B cell (primary cell): ENCODE data around the gene RAB4A. TPM values are rescaled to one million over a fixed set of nuclear protein-coding genes. Genes with fewer than 3 reads are reported as not detected.

ENCODE experiments used
- ATAC-seq: fragments of 200-7000 bp; cut with Tn5 transposase; one replicate; pipeline ENCODE4 v1.10.0; 2021; ENCODE audit warnings: low read depth, mild to moderate bottlenecking, moderate number of reproducible peaks, moderate library complexity
- CTCF ChIA-PET: fragments of 350-600 bp; sonication (Branson Sonifier 250); formaldehyde crosslinking; loops from one replicate; lab custom pipeline; 2021; ENCODE audit warnings: antibody characterized with exemption, inconsistent platforms; lab: Charles Lee
- POLR2A ChIA-PET: fragments of 350-600 bp; sonication (Branson Sonifier 250); formaldehyde crosslinking; loops from one replicate; lab custom pipeline; 2021; ENCODE audit warnings: antibody characterized with exemption; lab: Charles Lee
- DNase-seq: peaks from one replicate; pipeline ENCODE4 v3.0.0; 2013
- H2AFZ ChIP-seq: 2 replicates; pipeline ENCODE4 v1.6.1; 2012; ENCODE audit warnings: mild to moderate bottlenecking, low read depth, low read length; ENCODE audit not compliant: insufficient read depth, poor library complexity, severe bottlenecking
- H3K27ac ChIP-seq, 2 donors: 1 replicate in 1 of 2; 2 replicates in 1 of 2; pipeline ENCODE4 v1.5.1; 2012 to 2013; ENCODE audit warnings: low read length in 2 of 2, mild to moderate bottlenecking in 2 of 2, moderate library complexity in 1 of 2
- H3K27me3 ChIP-seq, 4 experiments: fragments of 200-600 bp in 1 of 4; sonication (generic) in 1 of 4; replicated peaks in 1 of 4; 1 replicate in 2 of 4; 2 replicates in 2 of 4; pipeline versions ENCODE4 v1.6.1 to v1.7.0; 2013 to 2016; ENCODE audit warnings: low read length in 3 of 4, mild to moderate bottlenecking in 2 of 4, mixed read lengths in 1 of 4, moderate library complexity in 1 of 4; ENCODE audit not compliant: insufficient read depth in 4 of 4, control insufficient read depth in 3 of 4; ENCODE audit errors: control extremely low read depth in 1 of 4
- H3K36me3 ChIP-seq, 2 experiments: replicated peaks in 1 of 2; 1 replicate in 1 of 2; 2 replicates in 1 of 2; pipeline versions ENCODE4 v1.6.1 to v1.7.1; 2013; ENCODE audit warnings: low read length in 1 of 2; ENCODE audit not compliant: insufficient read depth in 2 of 2, control insufficient read depth in 1 of 2; ENCODE audit errors: control extremely low read depth in 1 of 2, extremely low read depth in 1 of 2
- H3K4me1 ChIP-seq, 2 donors: fragments of 200-600 bp in 1 of 2; sonication (generic) in 1 of 2; 1 replicate in 1 of 2; 2 replicates in 1 of 2; pipeline versions ENCODE4 v1.5.1 to v1.6.1; 2013 to 2017; ENCODE audit warnings: low read length in 2 of 2; ENCODE audit not compliant: control insufficient read depth in 2 of 2, insufficient read depth in 2 of 2
- H3K4me2 ChIP-seq: replicated peaks from 2 replicates; pipeline ENCODE3; 2012; ENCODE audit warnings: mild to moderate bottlenecking, low read depth, low read length; ENCODE audit not compliant: poor library complexity, severe bottlenecking
- H3K4me3 ChIP-seq, 5 experiments: fragments of 200-600 bp in 1 of 5; sonication (generic) in 1 of 5; 1 replicate in 3 of 5; 2 replicates in 2 of 5; pipeline versions ENCODE4 v1.5.1 to v1.7.0; 2011 to 2016; ENCODE audit warnings: low read length in 4 of 5, mild to moderate bottlenecking in 4 of 5, low read depth in 2 of 5, control low read depth in 1 of 5, moderate library complexity in 1 of 5; ENCODE audit not compliant: insufficient read depth in 1 of 5; ENCODE audit errors: control extremely low read depth in 1 of 5, extremely low read depth in 1 of 5
- H3K79me2 ChIP-seq: fragments of 200-600 bp; sonication (generic); one replicate; pipeline ENCODE4 v1.6.0; 2016; ENCODE audit warnings: low read length; ENCODE audit not compliant: control insufficient read depth, insufficient read depth
- H3K9ac ChIP-seq: fragments of 200-600 bp; sonication (generic); 2 replicates; pipeline ENCODE4 v1.6.1; 2017; ENCODE audit warnings: mild to moderate bottlenecking, low read length, moderate library complexity
- H3K9me3 ChIP-seq, 3 donors: one replicate each; pipeline versions ENCODE4 v1.6.1 to v1.7.1; 2013; ENCODE audit warnings: low read length in 2 of 3; ENCODE audit not compliant: control insufficient read depth in 2 of 3, insufficient read depth in 1 of 3; ENCODE audit errors: control extremely low read depth in 1 of 3
- H4K20me1 ChIP-seq: 2 replicates; pipeline ENCODE4 v1.6.0; 2012; ENCODE audit warnings: mild to moderate bottlenecking, low read length; ENCODE audit not compliant: insufficient read depth, control insufficient read depth, poor library complexity, severe bottlenecking
- H3K27ac Mint-ChIP-seq: one replicate; pipeline ENCODE4 v1.8.0; 2021; ENCODE audit warnings: mixed read lengths
- H3K27me3 Mint-ChIP-seq: one replicate; pipeline ENCODE4 v1.8.0; 2021; ENCODE audit warnings: mixed read lengths
- H3K4me1 Mint-ChIP-seq: one replicate; pipeline ENCODE4 v1.8.0; 2021; ENCODE audit warnings: mixed read lengths
- H3K4me3 Mint-ChIP-seq: one replicate; pipeline ENCODE4 v1.8.0; 2021; ENCODE audit warnings: mixed read lengths
- H3K9me3 Mint-ChIP-seq: one replicate; pipeline ENCODE4 v1.8.0; 2022; ENCODE audit warnings: mixed read lengths; ENCODE audit not compliant: insufficient read depth
- EZH2 ChIP-seq: IDR thresholded peaks from 2 replicates; pipeline ENCODE4 v1.6.1; 2012; ENCODE audit warnings: borderline replicate concordance, low read depth, mild to moderate bottlenecking, moderate library complexity, low read length; ENCODE audit not compliant: insufficient read depth, poor library complexity, severe bottlenecking
- WGBS: methylation state at CpG from one replicate; pipeline ENCODE4 v1.1.5; 2013; ENCODE audit warnings: missing lambda C conversion rate; ENCODE audit not compliant: insufficient coverage; 5-methylcytosine and 5-hydroxymethylcytosine counted together
- intact Hi-C: fragments of 100-400 bp; cut with micrococcal nuclease; formaldehyde crosslinking; loops from one replicate; pipeline ENCODE4 v1.10.0; 2022
- polyA plus RNA-seq: library from polyadenylated mRNA; depleted of rRNA; stranded (reverse); fragments of >200 nt; gene quantifications from 2 replicates; pipeline ENCODE4 v1.2.3, GENCODE V29; 2012
- total RNA-seq, 2 donors: library from RNA; stranded (reverse); fragments of 120-200 nt in 1 of 2; gene quantifications; 1 replicate in 1 of 2; 2 replicates in 1 of 2; pipeline versions ENCODE4 v1.2.3 to v1.2.4, GENCODE V29; 2013 to 2022
- TF ChIP-seq, protein P1 (sequence below): fragments of 200-600 bp; IDR thresholded peaks from one replicate; pipeline ENCODE4 v1.8.0; 2022; ENCODE audit warnings: antibody characterized with exemption, mild to moderate bottlenecking

The RAB4A gene
- total and polyA plus RNA-seq, 2 donors (not counting 1 experiment from before 2014, with no cell fraction given) = 14.7 to 49.7 TPM

DNA sequence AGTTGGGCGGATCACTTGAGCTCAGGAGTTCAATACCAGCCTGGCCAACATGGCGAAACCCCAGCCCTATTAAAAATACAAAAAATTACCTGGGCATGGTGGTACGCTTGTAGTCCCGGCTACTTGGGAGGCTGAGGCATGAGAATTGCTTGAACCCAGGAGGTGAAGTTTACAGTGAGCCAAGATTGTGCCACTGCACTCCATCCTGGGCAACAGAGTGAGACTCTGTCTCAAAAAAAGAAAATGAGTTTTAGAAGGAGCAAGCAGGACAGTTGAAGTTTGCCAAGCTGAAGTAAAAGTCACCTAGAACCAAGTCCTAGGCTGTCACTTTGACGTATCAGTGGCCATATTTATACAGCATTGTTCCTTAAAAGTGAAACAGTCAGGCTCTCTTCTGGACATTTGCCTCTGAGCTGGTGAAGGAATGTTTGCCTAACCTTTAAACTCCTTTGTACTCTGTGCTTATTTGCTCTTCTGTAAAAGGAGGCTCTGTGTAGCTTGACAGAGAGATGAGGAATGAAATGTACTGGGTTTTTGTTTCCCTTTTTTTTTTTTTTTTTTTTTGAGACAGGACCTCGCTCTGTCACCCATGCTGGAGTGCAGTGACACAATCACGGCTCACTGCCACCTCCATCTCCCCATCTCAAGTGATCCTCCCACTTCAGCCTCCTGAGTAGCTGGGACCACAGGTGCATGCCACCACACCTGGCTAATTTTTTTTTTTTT lies 2.8 kb downstream of the RAB4A start:
- Histone ChIP-seq H3K27ac (no peak overlapping the region), H4K20me1 (peaks cover 69% of the 10 kb centered on the region), H3K4me1 (peaks cover 20 to 22% of the 10 kb centered on the region in 2 donors), H3K9me3 (peaks cover 0 to 7% (median 2%) of the 10 kb centered on the region in 3 donors), H3K27me3 (no peaks in the 10 kb centered on the region), H3K9ac (no peak overlapping the region), H3K4me2 (no peak overlapping the region), H2AFZ (no peak overlapping the region), H3K36me3 (no peaks in the 10 kb centered on the region), H3K4me3 (no peak overlapping the region), H3K79me2 (peaks cover 62% of the 10 kb centered on the region)
- H3K4me1 Mint-ChIP-seq = peaks cover 34% of the 10 kb centered on the region
- 100% methylated on average over 5 of the region's 7 CpGs for WGBS
- ATAC-seq (no peak), DNase-seq (no peak)
- H3K9me3 Mint-ChIP-seq = no peaks in the 10 kb centered on the region
- CTCF ChIA-PET = interaction anchor here (0.7 to 3.1 kb wide), 3 partner anchors 15 to 244 kb away, joined by 3 to 12 read pairs (median 4); no protein-coding TSS in a partner anchor
- POLR2A ChIA-PET = no interaction called here
- no peak for TF ChIP-seq EZH2
- TF ChIP-seq, protein P1, sequence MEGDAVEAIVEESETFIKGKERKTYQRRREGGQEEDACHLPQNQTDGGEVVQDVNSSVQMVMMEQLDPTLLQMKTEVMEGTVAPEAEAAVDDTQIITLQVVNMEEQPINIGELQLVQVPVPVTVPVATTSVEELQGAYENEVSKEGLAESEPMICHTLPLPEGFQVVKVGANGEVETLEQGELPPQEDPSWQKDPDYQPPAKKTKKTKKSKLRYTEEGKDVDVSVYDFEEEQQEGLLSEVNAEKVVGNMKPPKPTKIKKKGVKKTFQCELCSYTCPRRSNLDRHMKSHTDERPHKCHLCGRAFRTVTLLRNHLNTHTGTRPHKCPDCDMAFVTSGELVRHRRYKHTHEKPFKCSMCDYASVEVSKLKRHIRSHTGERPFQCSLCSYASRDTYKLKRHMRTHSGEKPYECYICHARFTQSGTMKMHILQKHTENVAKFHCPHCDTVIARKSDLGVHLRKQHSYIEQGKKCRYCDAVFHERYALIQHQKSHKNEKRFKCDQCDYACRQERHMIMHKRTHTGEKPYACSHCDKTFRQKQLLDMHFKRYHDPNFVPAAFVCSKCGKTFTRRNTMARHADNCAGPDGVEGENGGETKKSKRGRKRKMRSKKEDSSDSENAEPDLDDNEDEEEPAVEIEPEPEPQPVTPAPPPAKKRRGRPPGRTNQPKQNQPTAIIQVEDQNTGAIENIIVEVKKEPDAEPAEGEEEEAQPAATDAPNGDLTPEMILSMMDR = no peak
- intact Hi-C loops = no loop called here
- no peak overlapping the region for H3K27ac Mint-ChIP-seq
- H3K4me3 Mint-ChIP-seq = no peak overlapping the region
- no peaks in the 10 kb centered on the region for H3K27me3 Mint-ChIP-seq

DNA sequence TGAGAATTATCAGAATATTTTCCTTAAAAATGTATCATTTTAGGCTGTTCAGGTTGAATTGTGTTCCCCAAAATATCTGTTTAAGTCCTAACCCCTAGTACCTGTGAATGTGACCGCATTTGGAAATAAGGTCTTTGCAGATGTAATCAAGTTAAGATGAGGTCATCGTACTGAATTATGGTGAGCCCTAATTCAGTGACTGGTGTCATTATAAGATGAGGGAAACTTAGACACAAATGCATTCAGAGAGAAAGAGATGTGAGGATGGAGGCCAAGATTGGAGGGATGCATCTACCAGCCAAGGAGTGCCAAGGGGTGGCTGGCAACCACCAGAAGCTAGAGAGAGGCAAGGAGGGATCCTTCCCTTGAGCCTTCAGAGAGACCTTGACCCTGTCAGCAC lies 4.1 kb downstream of the RAB4A start:
- no peak for DNase-seq
- Histone ChIP-seq H3K79me2 (peaks cover 75% of the 10 kb centered on the region), H3K27ac (no peak overlapping the region), H3K4me2 (no peak overlapping the region), H3K9ac (no peak overlapping the region), H3K4me1 (peaks cover 21 to 22% of the 10 kb centered on the region in 2 donors), H4K20me1 (peaks cover 78% of the 10 kb centered on the region), H3K36me3 (peaks cover 0 to 1% of the 10 kb centered on the region in 2 experiments), H3K27me3 (no peaks in the 10 kb centered on the region), H3K4me3 (no peak overlapping the region), H2AFZ (no peak overlapping the region), H3K9me3 (peaks cover 0 to 7% (median 2%) of the 10 kb centered on the region in 3 donors)
- TF ChIP-seq, protein P1 = no peak
- no peak for TF ChIP-seq EZH2
- CTCF ChIA-PET = interaction anchor here (3.1 kb wide), 1 partner anchor 16 kb away, joined by 12 read pairs; no protein-coding TSS in a partner anchor
- H3K4me3 Mint-ChIP-seq = no peak overlapping the region
- H3K27ac Mint-ChIP-seq = no peak overlapping the region
- intact Hi-C loops = no loop called here
- H3K9me3 Mint-ChIP-seq = no peaks in the 10 kb centered on the region
- no peaks in the 10 kb centered on the region for H3K27me3 Mint-ChIP-seq
- POLR2A ChIA-PET = no interaction called here
- WGBS = 100% methylated on average over 2 of the region's 2 CpGs
- ATAC-seq = no peak
- H3K4me1 Mint-ChIP-seq = peaks cover 40% of the 10 kb centered on the region
